ENCODE measurements around the gene FCGR1A. TPM values are rescaled to one million over a fixed set of nuclear protein-coding genes. Genes with fewer than 3 reads are reported as not detected.
"Not testable (repeated sequence)": the region's sequence is repeated elsewhere in the genome, so short reads cannot be mapped to it uniquely, and the experiment has no call there.

The FCGR1A gene
- total and polyA plus RNA-seq, 9 donors = 0.34 to 17.9 (median 3.2) TPM

DNA sequence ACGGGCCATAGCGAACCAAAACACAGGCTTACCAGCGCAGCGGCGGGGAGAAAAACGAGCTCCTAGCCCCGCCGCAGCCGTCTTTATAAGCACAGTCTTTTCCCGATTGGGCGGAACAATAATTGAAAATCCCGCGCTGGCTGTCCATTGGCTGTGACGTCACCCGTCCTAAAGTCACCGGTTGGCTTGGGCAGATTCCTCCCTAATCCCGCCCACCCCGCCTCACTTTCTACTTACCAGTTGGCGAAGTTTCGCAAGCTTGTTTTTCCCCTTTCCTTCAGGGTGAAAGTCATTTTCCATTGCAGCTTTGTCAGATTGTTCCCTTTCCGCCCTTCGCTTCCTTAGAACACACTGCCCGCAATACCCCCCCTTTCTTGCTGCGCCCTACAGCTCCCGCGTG, 58.7 kb downstream of the FCGR1A start:
- no CpG with 5 or more reads among the region's 26 CpGs for WGBS, 3 donors
- intact Hi-C loops (cut with DNase I) = not testable (repeated sequence)

More for the DNA sequence above, 58.7 kb downstream of the FCGR1A start:
- H3K4me1 ChIP-seq (ENCODE audit: insufficient read depth); H3K27me3 ChIP-seq; DNase-seq; H3K27ac ChIP-seq; H3K36me3 ChIP-seq; H3K4me3 ChIP-seq; H3K9me3 ChIP-seq: not testable (repeated sequence)

Other genes starting within 250 kb of the FCGR1A start
- gene PPIAL4C, start 198.8 kb upstream of the FCGR1A start, total RNA-seq = under 1 TPM in 1 of 7 donors, not detected in 6; 0.72 TPM
- gene PPIAL4C, start 198.8 kb upstream of the FCGR1A start, polyA plus RNA-seq = not detected
- gene BOLA1, start 116.9 kb downstream of the FCGR1A start, total RNA-seq = 10 to 100 TPM; 11.6 to 36.5 (median 16.1) TPM
- 10 to 100 TPM; 13.6 to 30.1 TPM for gene BOLA1, start 116.9 kb downstream of the FCGR1A start, polyA plus RNA-seq
- gene SV2A, start 135.2 kb downstream of the FCGR1A start, total RNA-seq = 1 to 10 TPM; 1.2 to 7.7 (median 3.2) TPM
- gene SV2A, start 135.2 kb downstream of the FCGR1A start, polyA plus RNA-seq = 1 to 10 TPM; 3.2 to 7.9 TPM
- 10 to 100 TPM in 5 of 7 donors, 1 to 10 TPM in 2; 9.2 to 70.2 (median 57.8) TPM for gene SF3B4, start 145.1 kb downstream of the FCGR1A start, total RNA-seq
- gene SF3B4, start 145.1 kb downstream of the FCGR1A start, polyA plus RNA-seq = 10 to 100 TPM; 35.8 to 91.4 TPM
- 10 to 100 TPM; 20.2 to 51.5 (median 34.6) TPM for gene MTMR11, start 154.2 kb downstream of the FCGR1A start, total RNA-seq
- 10 to 100 TPM; 19.1 to 33.0 TPM for gene MTMR11, start 154.2 kb downstream of the FCGR1A start, polyA plus RNA-seq
- gene OTUD7B, start 228.0 kb downstream of the FCGR1A start, total RNA-seq = 10 to 100 TPM; 16.5 to 40.1 (median 34.1) TPM
- 10 to 100 TPM in 1 of 2 donors, 1 to 10 TPM in 1; 9.4 to 17.3 TPM for gene OTUD7B, start 228.0 kb downstream of the FCGR1A start, polyA plus RNA-seq